IPS-18a (cell line): ENCODE measurements around the gene METTL26.

Source experiments
- H3K27ac ChIP-seq: one replicate; pipeline ENCODE4 v1.5.1; 2013; ENCODE audit warnings: low read length
- H3K27me3 ChIP-seq: one replicate; pipeline ENCODE4 v1.6.1; 2013; ENCODE audit warnings: mild to moderate bottlenecking, low read length; ENCODE audit not compliant: control insufficient read depth, insufficient read depth
- H3K36me3 ChIP-seq: one replicate; pipeline ENCODE4 v1.6.1; 2013; ENCODE audit warnings: low read depth, low read length; ENCODE audit not compliant: control insufficient read depth
- H3K4me1 ChIP-seq: one replicate; pipeline ENCODE4 v1.6.1; 2013; ENCODE audit warnings: low read depth, low read length; ENCODE audit not compliant: control insufficient read depth
- H3K4me3 ChIP-seq: one replicate; pipeline ENCODE4 v1.5.1; 2013; ENCODE audit warnings: low read length
- H3K9ac ChIP-seq: one replicate; pipeline ENCODE4 v1.6.1; 2013; ENCODE audit warnings: mild to moderate bottlenecking, low read length, moderate library complexity
- H3K9me3 ChIP-seq: one replicate; pipeline ENCODE4 v1.6.1; 2013; ENCODE audit warnings: low read depth, low read length; ENCODE audit not compliant: control insufficient read depth

Gene METTL26

GRCh38 chr16:624526-625070, 11.5 kb downstream of the METTL26 start:
- H3K4me1 ChIP-seq = peaks cover 2% of the 10 kb centered on the region
- no peak overlapping the region for H3K4me3 ChIP-seq
- no peak overlapping the region for H3K27ac ChIP-seq
- H3K36me3 ChIP-seq = no peaks in the 10 kb centered on the region
- H3K27me3 ChIP-seq = no peaks in the 10 kb centered on the region
- H3K9me3 ChIP-seq = no peaks in the 10 kb centered on the region
- no peak overlapping the region for H3K9ac ChIP-seq

GRCh38 chr16:622920-623280, 13.2 kb downstream of the METTL26 start:
- H3K36me3 ChIP-seq = no peaks in the 10 kb centered on the region
- no peak overlapping the region for H3K27ac ChIP-seq
- no peak overlapping the region for H3K4me3 ChIP-seq
- no peaks in the 10 kb centered on the region for H3K9me3 ChIP-seq
- no peak overlapping the region for H3K9ac ChIP-seq
- no peaks in the 10 kb centered on the region for H3K4me1 ChIP-seq
- no peaks in the 10 kb centered on the region for H3K27me3 ChIP-seq

GRCh38 chr16:621526-622105, 14.5 kb downstream of the METTL26 start:
- Histone ChIP-seq H3K36me3 (no peaks in the 10 kb centered on the region), H3K4me1 (no peaks in the 10 kb centered on the region), H3K27me3 (no peaks in the 10 kb centered on the region), H3K9me3 (no peaks in the 10 kb centered on the region), H3K27ac (no peak overlapping the region), H3K4me3 (no peak overlapping the region), H3K9ac (no peak overlapping the region)

GRCh38 chr16:620700-621525, 15.2 kb downstream of the METTL26 start:
- no peak overlapping the region for H3K27ac ChIP-seq
- no peaks in the 10 kb centered on the region for H3K27me3 ChIP-seq
- H3K4me3 ChIP-seq = no peak overlapping the region
- H3K9me3 ChIP-seq = no peaks in the 10 kb centered on the region
- H3K4me1 ChIP-seq = no peaks in the 10 kb centered on the region
- no peaks in the 10 kb centered on the region for H3K36me3 ChIP-seq
- no peak overlapping the region for H3K9ac ChIP-seq

DNA sequence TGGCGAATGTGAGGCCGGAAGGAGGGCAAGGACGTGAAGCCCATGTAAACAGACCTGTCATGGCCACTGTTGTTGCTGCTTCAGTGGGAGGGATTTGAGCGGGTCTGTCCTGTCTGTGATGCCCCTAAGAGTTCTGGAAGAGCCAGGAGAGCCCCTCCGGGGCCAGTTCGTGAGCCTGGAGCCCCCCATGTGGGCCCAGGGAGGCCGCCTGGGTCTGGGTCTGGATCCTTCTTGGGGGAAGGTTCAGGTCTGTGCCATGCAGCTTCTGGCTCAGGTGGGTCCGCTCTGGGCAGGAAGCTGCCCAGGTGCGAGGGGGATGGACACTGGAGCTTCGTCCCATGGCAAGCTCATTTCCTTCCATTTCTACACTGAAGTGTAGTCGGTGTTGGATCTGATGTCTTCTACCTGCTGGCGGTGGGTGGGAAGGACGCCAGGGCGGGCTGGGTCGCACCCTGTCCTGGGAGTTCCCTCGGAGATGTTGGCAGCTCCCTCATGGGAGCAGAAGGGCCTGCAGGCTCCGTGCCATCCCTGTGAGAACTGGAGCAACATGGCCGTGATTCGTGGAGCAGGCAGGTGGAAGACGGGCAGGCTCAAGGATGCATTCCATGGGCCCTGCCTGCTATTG, 16.5 kb downstream of the METTL26 start:
- Histone ChIP-seq H3K27ac (no peak overlapping the region), H3K4me1 (no peaks in the 10 kb centered on the region), H3K27me3 (no peaks in the 10 kb centered on the region), H3K4me3 (no peak overlapping the region), H3K36me3 (no peaks in the 10 kb centered on the region), H3K9ac (no peak overlapping the region), H3K9me3 (no peaks in the 10 kb centered on the region)

- Histone ChIP-seq H3K27ac (no peak overlapping the region), H3K36me3 (no peaks in the 10 kb centered on the region)
These were observed 18.2 kb downstream of the METTL26 start for GRCh38 chr16:617855-618254.

DNA sequence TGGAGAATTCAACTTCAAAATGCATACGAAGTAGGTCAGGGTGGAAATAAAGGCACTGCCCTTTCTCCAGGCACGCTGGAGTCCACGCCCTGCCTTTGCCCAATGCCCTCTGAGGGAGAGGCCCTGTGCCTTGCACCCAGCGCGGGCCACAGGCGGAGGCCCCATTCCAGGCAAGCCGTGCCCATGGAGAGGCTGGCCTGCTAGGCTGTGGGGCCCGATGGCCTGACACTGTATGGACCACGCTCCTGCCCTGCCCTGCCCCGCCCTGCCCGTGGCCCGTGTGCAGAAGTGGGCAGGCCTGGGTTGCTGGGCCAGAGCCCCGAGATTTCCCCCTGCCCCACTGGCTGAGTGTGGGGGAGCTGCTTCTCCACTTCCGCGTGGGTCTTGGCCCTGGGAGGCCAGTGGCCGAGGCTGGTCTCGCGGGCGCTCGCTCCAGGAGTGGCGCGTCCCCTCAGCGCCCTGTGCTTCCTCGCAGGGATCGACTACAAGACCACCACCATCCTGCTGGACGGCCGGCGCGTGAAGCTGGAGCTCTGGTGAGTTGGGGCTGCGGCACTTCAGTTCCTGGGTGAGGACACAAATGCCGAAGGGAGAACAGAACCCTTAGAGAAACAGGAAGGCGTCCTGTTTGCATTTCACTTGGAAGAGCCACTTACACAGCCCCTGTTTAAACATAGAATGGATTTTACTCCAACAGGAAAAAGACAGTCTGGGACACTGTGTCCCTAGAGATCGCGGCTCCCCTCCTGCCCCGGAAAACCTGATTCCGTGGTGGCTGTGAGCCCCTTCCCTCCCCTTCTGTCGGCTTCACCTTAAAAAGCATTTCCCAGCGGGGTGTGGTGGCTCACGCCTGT, 19.1 kb downstream of the METTL26 start:
- no peak overlapping the region for H3K4me3 ChIP-seq
- H3K4me1 ChIP-seq = no peaks in the 10 kb centered on the region
- no peak overlapping the region for H3K27ac ChIP-seq
- H3K9me3 ChIP-seq = no peaks in the 10 kb centered on the region
- H3K36me3 ChIP-seq = no peaks in the 10 kb centered on the region
- H3K9ac ChIP-seq = no peak overlapping the region
- no peaks in the 10 kb centered on the region for H3K27me3 ChIP-seq

More at GRCh38 chr16:617855-618254, 18.2 kb downstream of the METTL26 start:
- Histone ChIP-seq H3K4me1 (no peaks in the 10 kb centered on the region), H3K9me3 (no peaks in the 10 kb centered on the region), H3K27me3 (no peaks in the 10 kb centered on the region), H3K9ac (no peak overlapping the region), H3K4me3 (no peak overlapping the region)

- no peaks in the 10 kb centered on the region for H3K4me1 ChIP-seq
- no peak overlapping the region for H3K4me3 ChIP-seq
- H3K27me3 ChIP-seq = no peaks in the 10 kb centered on the region
- H3K36me3 ChIP-seq = no peaks in the 10 kb centered on the region
- no peak overlapping the region for H3K9ac ChIP-seq
- H3K9me3 ChIP-seq = no peaks in the 10 kb centered on the region
- no peak overlapping the region for H3K27ac ChIP-seq
These were observed 21.0 kb downstream of the METTL26 start for GRCh38 chr16:615122-615521.

GRCh38 chr16:610513-611381, 25.4 kb downstream of the METTL26 start:
- H3K36me3 ChIP-seq = no peaks in the 10 kb centered on the region
- H3K27me3 ChIP-seq = no peaks in the 10 kb centered on the region
- no peak overlapping the region for H3K4me3 ChIP-seq
- H3K9me3 ChIP-seq = no peaks in the 10 kb centered on the region
- no peak overlapping the region for H3K27ac ChIP-seq
- H3K9ac ChIP-seq = no peak overlapping the region
- H3K4me1 ChIP-seq = no peaks in the 10 kb centered on the region

GRCh38 chr16:609984-610383, 26.1 kb downstream of the METTL26 start:
- Histone ChIP-seq H3K4me1 (no peaks in the 10 kb centered on the region), H3K4me3 (no peak overlapping the region), H3K27me3 (no peaks in the 10 kb centered on the region), H3K36me3 (no peaks in the 10 kb centered on the region), H3K9me3 (no peaks in the 10 kb centered on the region), H3K9ac (no peak overlapping the region), H3K27ac (no peak overlapping the region)
